GM21360 (cell line): ENCODE data around the gene NPL.

Experiments
- ATAC-seq: cut with Tn5 transposase; IDR thresholded peaks from one replicate; pipeline ENCODE4 v1.9.1; 2021; ENCODE audit warnings: mild to moderate bottlenecking, moderate library complexity; ENCODE audit not compliant: unreplicated experiment

NPL gene

GRCh38 chr1:182777386-182777785 is 12.2 kb upstream of the NPL start:
- ATAC-seq, result no peak

GRCh38 chr1:182778862-182779261 is 10.7 kb upstream of the NPL start:
- no peak for ATAC-seq

GRCh38 chr1:182779530-182779929 is 10.0 kb upstream of the NPL start:
- no peak for ATAC-seq

- ATAC-seq, result no peak
Observed at GRCh38 chr1:182781841-182782586, 7.6 kb upstream of the NPL start.

GRCh38 chr1:182782587-182782913 is 7.0 kb upstream of the NPL start:
- no peak for ATAC-seq

- ATAC-seq, result no peak
Observed at GRCh38 chr1:182783068-182783467, 6.5 kb upstream of the NPL start.

GRCh38 chr1:182784556-182785171 is 4.9 kb upstream of the NPL start:
- ATAC-seq, result no peak

GRCh38 chr1:182785181-182785580 is 4.4 kb upstream of the NPL start:
- no peak for ATAC-seq

GRCh38 chr1:182786223-182786994 is 3.2 kb upstream of the NPL start:
- ATAC-seq, result no peak

GRCh38 chr1:182786995-182787324 is 2.6 kb upstream of the NPL start:
- ATAC-seq, result no peak

- no peak for ATAC-seq
Observed at GRCh38 chr1:182791281-182792179, 2.0 kb downstream of the NPL start.

GRCh38 chr1:182794091-182794490 is 4.5 kb downstream of the NPL start:
- no peak for ATAC-seq

GRCh38 chr1:182794676-182795201 is 5.2 kb downstream of the NPL start:
- no peak for ATAC-seq

- ATAC-seq, result no peak
Observed at GRCh38 chr1:182795563-182796228, 6.1 kb downstream of the NPL start.

GRCh38 chr1:182802006-182802803 is 12.6 kb downstream of the NPL start:
- no peak for ATAC-seq

- no peak for ATAC-seq
Observed at GRCh38 chr1:182803846-182804245, 14.3 kb downstream of the NPL start.

GRCh38 chr1:182806015-182806678 is 16.6 kb downstream of the NPL start:
- ATAC-seq, result no peak

- ATAC-seq, result no peak
Observed at GRCh38 chr1:182807907-182808306, 18.3 kb downstream of the NPL start.

- no peak for ATAC-seq
Observed at GRCh38 chr1:182809414-182809957, 19.9 kb downstream of the NPL start.
